Liver (tissue), 9 donors: ENCODE measurements around the gene HCRTR1. TPM values are rescaled to one million over a fixed set of nuclear protein-coding genes. Genes with fewer than 3 reads are reported as not detected.

ENCODE experiments used
- DNase-seq: peaks from one replicate; pipeline ENCODE4 v3.0.0-alpha.2; 2017; ENCODE audit warnings: low spot score
- H3K27ac ChIP-seq, 2 donors: one replicate each; pipeline ENCODE4 v1.7.0; 2013; ENCODE audit warnings: inconsistent platforms in 2 of 2, low read length in 2 of 2, control low read depth in 1 of 2, low read depth in 1 of 2, mild to moderate bottlenecking in 1 of 2
- H3K27me3 ChIP-seq, 4 donors: one replicate each; pipeline versions ENCODE4 v1.6.1 to v1.7.0; 2013; ENCODE audit warnings: low read length in 3 of 4, inconsistent platforms in 1 of 4, mild to moderate bottlenecking in 1 of 4, moderate library complexity in 1 of 4; ENCODE audit not compliant: control insufficient read depth in 4 of 4, insufficient read depth in 4 of 4
- H3K36me3 ChIP-seq, 4 donors: one replicate each; pipeline versions ENCODE4 v1.6.1 to v1.7.0; 2013; ENCODE audit warnings: low read length in 3 of 4, mild to moderate bottlenecking in 3 of 4, low read depth in 1 of 4, moderate library complexity in 1 of 4; ENCODE audit not compliant: control insufficient read depth in 4 of 4, insufficient read depth in 3 of 4
- H3K4me1 ChIP-seq, 4 donors: one replicate each; pipeline versions ENCODE4 v1.6.1 to v1.7.0; 2013; ENCODE audit warnings: low read length in 3 of 4, mild to moderate bottlenecking in 3 of 4, moderate library complexity in 1 of 4; ENCODE audit not compliant: control insufficient read depth in 4 of 4, insufficient read depth in 4 of 4
- H3K4me3 ChIP-seq, 3 donors: one replicate each; pipeline versions ENCODE4 v1.6.1 to v1.7.0; 2013; ENCODE audit warnings: low read length in 3 of 3, control low read depth in 1 of 3, low read depth in 1 of 3, mild to moderate bottlenecking in 1 of 3
- H3K9ac ChIP-seq, 2 donors: one replicate each; pipeline ENCODE4 v1.7.0; 2013; ENCODE audit warnings: low read length in 2 of 2, mild to moderate bottlenecking in 2 of 2, moderate library complexity in 2 of 2, control low read depth in 1 of 2, low read depth in 1 of 2
- H3K9me3 ChIP-seq, 4 donors: one replicate each; pipeline versions ENCODE4 v1.6.1 to v1.7.0; 2013; ENCODE audit warnings: low read length in 3 of 4; ENCODE audit not compliant: control insufficient read depth in 4 of 4
- ATF3 ChIP-seq: IDR thresholded peaks from 2 replicates; pipeline ENCODE4 v1.6.1; 2016; ENCODE audit warnings: antibody characterized with exemption
- EGR1 ChIP-seq, 2 donors: IDR thresholded peaks; 2 replicates each; pipeline ENCODE4 v1.6.1; 2016 to 2018; ENCODE audit warnings: antibody characterized with exemption in 2 of 2, low read depth in 2 of 2
- GABPA ChIP-seq, 2 donors: IDR thresholded peaks in 1 of 2; conservative IDR thresholded peaks in 1 of 2; 2 replicates each; pipeline ENCODE4 v1.6.1; 2016; ENCODE audit warnings: antibody characterized with exemption in 2 of 2, mild to moderate bottlenecking in 1 of 2, moderate library complexity in 1 of 2
- HNF4A ChIP-seq, 2 donors: conservative IDR thresholded peaks; 2 replicates each; pipeline ENCODE4 v1.6.1; 2016; ENCODE audit warnings: antibody characterized with exemption in 2 of 2, mild to moderate bottlenecking in 2 of 2
- JUND ChIP-seq, 2 donors: IDR thresholded peaks; 2 replicates each; pipeline ENCODE4 v1.6.1; 2016; ENCODE audit warnings: antibody characterized with exemption in 2 of 2
- NR2F2 ChIP-seq: IDR thresholded peaks from 2 replicates; pipeline ENCODE4 v1.6.1; 2016; ENCODE audit warnings: antibody characterized with exemption
- RAD21 ChIP-seq, 2 donors: IDR thresholded peaks; 2 replicates each; pipeline ENCODE4 v1.6.1; 2016; ENCODE audit warnings: antibody characterized with exemption in 2 of 2, mild to moderate bottlenecking in 2 of 2
- RXRA ChIP-seq, 2 donors: IDR thresholded peaks; 2 replicates each; pipeline ENCODE4 v1.6.1; 2017 to 2018; ENCODE audit warnings: antibody characterized with exemption in 2 of 2, mild to moderate bottlenecking in 1 of 2
- SP1 ChIP-seq: IDR thresholded peaks from 2 replicates; pipeline ENCODE4 v1.6.1; 2018; ENCODE audit warnings: antibody characterized with exemption, mild to moderate bottlenecking
- TAF1 ChIP-seq: conservative IDR thresholded peaks from 2 replicates; pipeline ENCODE4 v1.6.1; 2016; ENCODE audit warnings: antibody characterized with exemption, mild to moderate bottlenecking
- YY1 ChIP-seq: IDR thresholded peaks from 2 replicates; pipeline ENCODE4 v1.6.1; 2016; ENCODE audit warnings: antibody characterized with exemption, mild to moderate bottlenecking
- WGBS: extraction: QIAGEN DNeasy Blood & Tissue Kit; methylation state at CpG from one replicate; pipeline ENCODE4 v1.1.7; 2013; 5-methylcytosine and 5-hydroxymethylcytosine counted together
- polyA plus RNA-seq, 2 donors: library from polyadenylated mRNA; stranded (reverse) in 1 of 2; unstranded in 1 of 2; fragments of 200-250 nt in 1 of 2; fragments of >200 nt in 1 of 2; fragmentation: Nextera tagmentation in 1 of 2; extraction: Ambion mirVana in 1 of 2; gene quantifications; one replicate each; pipeline versions ENCODE4 v1.2.1 to v1.2.3, GENCODE V29; 2013 to 2015
- total RNA-seq, 2 donors: library from RNA; depleted of rRNA; stranded (reverse); fragments of >200 nt; gene quantifications; one replicate each; pipeline ENCODE4 v1.2.3, GENCODE V29; 2014
- TF ChIP-seq, protein P1 (sequence below): IDR thresholded peaks from 2 replicates; pipeline ENCODE4 v1.6.1; 2016; ENCODE audit warnings: antibody characterized with exemption, mild to moderate bottlenecking
- TF ChIP-seq, protein P2 (sequence below): IDR thresholded peaks from 2 replicates; pipeline ENCODE4 v1.6.1; 2016; ENCODE audit warnings: antibody characterized with exemption
- TF ChIP-seq, protein P3 (sequence below): fragments of 150-350 bp; IDR thresholded peaks from 2 replicates; pipeline ENCODE4 v1.5.1; 2017; ENCODE audit warnings: improper control_type of control experiment, low read depth, low read length; ENCODE audit not compliant: missing input control
- TF ChIP-seq, protein P4 (sequence below): IDR thresholded peaks from 2 replicates; pipeline ENCODE4 v1.6.1; 2016; ENCODE audit warnings: antibody characterized with exemption
- donor health status: healthy.
- donor health status: healthy.
- donor health status: healthy.
- donor health status: healthy.
- donor health status: healthy.

HCRTR1 gene
- total and polyA plus RNA-seq, 4 donors: 0.06 TPM; not detected in 3

DNA sequence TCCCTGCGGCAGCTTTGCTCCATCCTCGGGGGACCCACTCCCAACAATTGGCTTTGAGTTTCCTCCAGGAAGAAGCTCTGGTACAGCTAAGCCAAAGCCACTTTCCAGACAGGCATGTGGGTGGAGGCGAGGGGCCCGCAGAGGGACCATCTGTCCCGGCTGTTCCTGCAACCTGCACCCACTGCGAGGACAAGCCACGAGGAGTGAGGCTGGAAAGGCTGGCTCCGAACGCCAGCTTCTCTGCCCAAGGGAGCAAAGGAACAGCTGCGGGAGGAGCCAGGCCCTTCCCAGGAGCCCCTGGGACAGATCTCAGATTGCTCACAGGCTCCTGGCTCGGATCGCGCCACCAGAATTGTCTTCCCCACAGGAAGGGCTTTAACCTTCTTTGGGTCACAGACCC, 55.5 kb downstream of the HCRTR1 start:
- peaks cover 0 to 9% (median 2%) of the 10 kb centered on the region in 4 donors for H3K4me1 ChIP-seq
- H3K4me3 ChIP-seq: no peak overlapping the region
- no peaks in the 10 kb centered on the region for H3K27me3 ChIP-seq
- H3K9ac ChIP-seq: no peak overlapping the region
- no peaks in the 10 kb centered on the region for H3K36me3 ChIP-seq
- H3K9me3 ChIP-seq: no peaks in the 10 kb centered on the region
- WGBS: 78% methylated on average over 13 of the region's 13 CpGs
- TF ChIP-seq GABPA (IDR thresholded peaks at IDR 0.05 in 1 of 2, conservative IDR thresholded peaks at IDR 0.05 in 1 of 2) (no peak), HNF4A (conservative IDR thresholded peaks at IDR 0.05) (no peak), RXRA (IDR thresholded peaks at IDR 0.05) (no peak), SP1 (no peak), TAF1 (no peak), RAD21 (IDR thresholded peaks at IDR 0.05) (no peak)
- TF ChIP-seq, protein P1, sequence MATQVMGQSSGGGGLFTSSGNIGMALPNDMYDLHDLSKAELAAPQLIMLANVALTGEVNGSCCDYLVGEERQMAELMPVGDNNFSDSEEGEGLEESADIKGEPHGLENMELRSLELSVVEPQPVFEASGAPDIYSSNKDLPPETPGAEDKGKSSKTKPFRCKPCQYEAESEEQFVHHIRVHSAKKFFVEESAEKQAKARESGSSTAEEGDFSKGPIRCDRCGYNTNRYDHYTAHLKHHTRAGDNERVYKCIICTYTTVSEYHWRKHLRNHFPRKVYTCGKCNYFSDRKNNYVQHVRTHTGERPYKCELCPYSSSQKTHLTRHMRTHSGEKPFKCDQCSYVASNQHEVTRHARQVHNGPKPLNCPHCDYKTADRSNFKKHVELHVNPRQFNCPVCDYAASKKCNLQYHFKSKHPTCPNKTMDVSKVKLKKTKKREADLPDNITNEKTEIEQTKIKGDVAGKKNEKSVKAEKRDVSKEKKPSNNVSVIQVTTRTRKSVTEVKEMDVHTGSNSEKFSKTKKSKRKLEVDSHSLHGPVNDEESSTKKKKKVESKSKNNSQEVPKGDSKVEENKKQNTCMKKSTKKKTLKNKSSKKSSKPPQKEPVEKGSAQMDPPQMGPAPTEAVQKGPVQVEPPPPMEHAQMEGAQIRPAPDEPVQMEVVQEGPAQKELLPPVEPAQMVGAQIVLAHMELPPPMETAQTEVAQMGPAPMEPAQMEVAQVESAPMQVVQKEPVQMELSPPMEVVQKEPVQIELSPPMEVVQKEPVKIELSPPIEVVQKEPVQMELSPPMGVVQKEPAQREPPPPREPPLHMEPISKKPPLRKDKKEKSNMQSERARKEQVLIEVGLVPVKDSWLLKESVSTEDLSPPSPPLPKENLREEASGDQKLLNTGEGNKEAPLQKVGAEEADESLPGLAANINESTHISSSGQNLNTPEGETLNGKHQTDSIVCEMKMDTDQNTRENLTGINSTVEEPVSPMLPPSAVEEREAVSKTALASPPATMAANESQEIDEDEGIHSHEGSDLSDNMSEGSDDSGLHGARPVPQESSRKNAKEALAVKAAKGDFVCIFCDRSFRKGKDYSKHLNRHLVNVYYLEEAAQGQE: no peak
- TF ChIP-seq, protein P2, sequence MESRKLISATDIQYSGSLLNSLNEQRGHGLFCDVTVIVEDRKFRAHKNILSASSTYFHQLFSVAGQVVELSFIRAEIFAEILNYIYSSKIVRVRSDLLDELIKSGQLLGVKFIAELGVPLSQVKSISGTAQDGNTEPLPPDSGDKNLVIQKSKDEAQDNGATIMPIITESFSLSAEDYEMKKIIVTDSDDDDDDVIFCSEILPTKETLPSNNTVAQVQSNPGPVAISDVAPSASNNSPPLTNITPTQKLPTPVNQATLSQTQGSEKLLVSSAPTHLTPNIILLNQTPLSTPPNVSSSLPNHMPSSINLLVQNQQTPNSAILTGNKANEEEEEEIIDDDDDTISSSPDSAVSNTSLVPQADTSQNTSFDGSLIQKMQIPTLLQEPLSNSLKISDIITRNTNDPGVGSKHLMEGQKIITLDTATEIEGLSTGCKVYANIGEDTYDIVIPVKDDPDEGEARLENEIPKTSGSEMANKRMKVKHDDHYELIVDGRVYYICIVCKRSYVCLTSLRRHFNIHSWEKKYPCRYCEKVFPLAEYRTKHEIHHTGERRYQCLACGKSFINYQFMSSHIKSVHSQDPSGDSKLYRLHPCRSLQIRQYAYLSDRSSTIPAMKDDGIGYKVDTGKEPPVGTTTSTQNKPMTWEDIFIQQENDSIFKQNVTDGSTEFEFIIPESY: no peak
- no peak overlapping the region for H3K27ac ChIP-seq
- no peak for DNase-seq

DNA sequence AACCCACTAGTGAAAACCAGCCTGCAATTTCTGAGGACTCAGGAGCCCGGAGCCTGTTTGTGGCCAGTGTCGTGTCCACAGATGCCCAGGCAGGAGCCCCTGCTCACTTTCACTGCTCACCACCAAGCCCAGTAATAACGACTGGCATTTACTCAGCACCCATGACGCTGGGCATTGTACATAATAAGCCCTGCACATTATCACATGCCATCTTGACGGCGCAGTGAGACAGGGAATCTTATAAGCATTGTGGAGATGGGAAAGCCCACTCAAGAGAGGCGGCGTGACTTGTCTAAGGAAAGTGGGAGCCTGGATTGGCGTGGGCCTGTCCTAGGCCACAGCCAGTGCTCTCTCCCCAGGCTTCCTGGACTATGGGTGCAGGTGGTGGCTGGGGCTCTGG, 55.9 kb downstream of the HCRTR1 start:
- H3K4me1 ChIP-seq: peaks cover 0 to 9% (median 2%) of the 10 kb centered on the region in 4 donors
- no peak overlapping the region for H3K4me3 ChIP-seq
- WGBS: 91% methylated on average over 9 of the region's 9 CpGs
- H3K27ac ChIP-seq: no peak overlapping the region
- TF ChIP-seq, protein P3, sequence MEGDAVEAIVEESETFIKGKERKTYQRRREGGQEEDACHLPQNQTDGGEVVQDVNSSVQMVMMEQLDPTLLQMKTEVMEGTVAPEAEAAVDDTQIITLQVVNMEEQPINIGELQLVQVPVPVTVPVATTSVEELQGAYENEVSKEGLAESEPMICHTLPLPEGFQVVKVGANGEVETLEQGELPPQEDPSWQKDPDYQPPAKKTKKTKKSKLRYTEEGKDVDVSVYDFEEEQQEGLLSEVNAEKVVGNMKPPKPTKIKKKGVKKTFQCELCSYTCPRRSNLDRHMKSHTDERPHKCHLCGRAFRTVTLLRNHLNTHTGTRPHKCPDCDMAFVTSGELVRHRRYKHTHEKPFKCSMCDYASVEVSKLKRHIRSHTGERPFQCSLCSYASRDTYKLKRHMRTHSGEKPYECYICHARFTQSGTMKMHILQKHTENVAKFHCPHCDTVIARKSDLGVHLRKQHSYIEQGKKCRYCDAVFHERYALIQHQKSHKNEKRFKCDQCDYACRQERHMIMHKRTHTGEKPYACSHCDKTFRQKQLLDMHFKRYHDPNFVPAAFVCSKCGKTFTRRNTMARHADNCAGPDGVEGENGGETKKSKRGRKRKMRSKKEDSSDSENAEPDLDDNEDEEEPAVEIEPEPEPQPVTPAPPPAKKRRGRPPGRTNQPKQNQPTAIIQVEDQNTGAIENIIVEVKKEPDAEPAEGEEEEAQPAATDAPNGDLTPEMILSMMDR: no peak
- TF ChIP-seq TAF1 (no peak), RXRA (IDR thresholded peaks at IDR 0.05) (no peak), YY1 (no peak), RAD21 (IDR thresholded peaks at IDR 0.05) (no peak), NR2F2 (no peak), HNF4A (conservative IDR thresholded peaks at IDR 0.05) (no peak), SP1 (no peak), ATF3 (no peak), JUND (IDR thresholded peaks at IDR 0.05) (no peak), EGR1 (IDR thresholded peaks at IDR 0.05; ENCODE audit: low read depth in 2 of 2) (no peak)
- TF ChIP-seq, protein P4, sequence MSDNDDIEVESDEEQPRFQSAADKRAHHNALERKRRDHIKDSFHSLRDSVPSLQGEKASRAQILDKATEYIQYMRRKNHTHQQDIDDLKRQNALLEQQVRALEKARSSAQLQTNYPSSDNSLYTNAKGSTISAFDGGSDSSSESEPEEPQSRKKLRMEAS: no peak
- TF ChIP-seq, protein P2: no peak
- TF ChIP-seq, protein P1: no peak
- no peak for DNase-seq
- no peaks in the 10 kb centered on the region for H3K27me3 ChIP-seq
- H3K9me3 ChIP-seq: no peaks in the 10 kb centered on the region
- H3K9ac ChIP-seq: no peak overlapping the region
- H3K36me3 ChIP-seq: no peaks in the 10 kb centered on the region
